ENCODE measurements around the gene TMEM191C. TPM values are rescaled to one million over a fixed set of nuclear protein-coding genes. Genes with fewer than 3 reads are reported as not detected.

Gene TMEM191C
- total and polyA plus RNA-seq, 2 of the 13 experiments (the other 11 are each of a cell fraction or from before 2014, with no cell fraction given): 1.2 to 2.9 TPM

DNA sequence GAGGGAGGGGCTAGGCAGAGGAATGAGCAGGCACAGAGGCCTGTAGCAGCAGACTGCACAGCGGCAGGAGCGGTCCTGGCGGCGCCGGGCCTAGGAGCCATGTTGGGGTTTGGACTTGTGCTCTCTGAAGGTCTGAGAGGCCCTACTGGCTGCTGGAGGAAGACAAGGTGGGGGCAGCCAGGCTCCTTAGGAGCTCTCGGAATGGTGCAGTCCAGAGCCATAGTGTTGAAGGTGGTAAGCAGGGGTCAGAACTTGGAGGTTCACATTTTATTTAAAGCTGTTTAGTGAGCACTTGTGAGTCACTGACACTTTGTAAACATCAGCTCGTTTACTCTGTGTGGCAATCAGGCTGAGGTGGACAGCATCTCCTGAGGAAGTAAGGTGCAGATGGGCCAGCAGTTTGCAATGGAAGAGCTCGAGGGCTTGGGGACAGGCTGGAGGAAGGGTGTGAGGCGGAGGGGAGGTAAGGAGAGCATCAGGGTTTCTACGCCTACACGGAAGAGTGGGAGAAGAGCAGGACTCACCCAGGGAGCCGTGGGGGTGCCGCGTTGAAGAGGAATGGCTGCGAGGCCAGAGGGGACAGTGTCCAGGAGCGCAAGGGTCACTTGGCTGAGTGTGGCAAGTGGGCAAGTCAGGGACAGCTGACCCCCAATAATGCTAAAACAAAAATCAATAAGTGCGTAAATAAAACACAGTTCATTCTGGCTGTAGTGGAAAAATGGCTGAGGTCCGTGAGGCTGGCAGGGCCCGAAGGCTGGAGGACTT is 10.0 kb upstream of the TMEM191C start (continued):
- TF ChIP-seq, protein P1, sequence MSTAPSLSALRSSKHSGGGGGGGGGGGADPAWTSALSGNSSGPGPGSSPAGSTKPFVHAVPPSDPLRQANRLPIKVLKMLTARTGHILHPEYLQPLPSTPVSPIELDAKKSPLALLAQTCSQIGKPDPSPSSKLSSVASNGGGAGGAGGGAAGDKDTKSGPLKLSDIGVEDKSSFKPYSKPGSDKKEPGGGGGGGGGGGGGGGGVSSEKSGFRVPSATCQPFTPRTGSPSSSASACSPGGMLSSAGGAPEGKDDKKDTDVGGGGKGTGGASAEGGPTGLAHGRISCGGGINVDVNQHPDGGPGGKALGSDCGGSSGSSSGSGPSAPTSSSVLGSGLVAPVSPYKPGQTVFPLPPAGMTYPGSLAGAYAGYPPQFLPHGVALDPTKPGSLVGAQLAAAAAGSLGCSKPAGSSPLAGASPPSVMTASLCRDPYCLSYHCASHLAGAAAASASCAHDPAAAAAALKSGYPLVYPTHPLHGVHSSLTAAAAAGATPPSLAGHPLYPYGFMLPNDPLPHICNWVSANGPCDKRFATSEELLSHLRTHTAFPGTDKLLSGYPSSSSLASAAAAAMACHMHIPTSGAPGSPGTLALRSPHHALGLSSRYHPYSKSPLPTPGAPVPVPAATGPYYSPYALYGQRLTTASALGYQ (CRISPR knock-in tag; IDR thresholded peaks at IDR 0.05): 0 out of 2 replicates have a peak, but pooled peaks have one; percentile 25
- TF ChIP-seq FOXK2 (IDR thresholded peaks at IDR 0.05): 0 out of 2 replicates have a peak, but pooled peaks have one; percentile 60
- TF ChIP-seq NR2F1 (CRISPR knock-in tag; IDR thresholded peaks at IDR 0.05): peak in 1 of 2 experiments; percentile 26; a peak in 1 of 4 replicates
- TF ChIP-seq, protein P2, sequence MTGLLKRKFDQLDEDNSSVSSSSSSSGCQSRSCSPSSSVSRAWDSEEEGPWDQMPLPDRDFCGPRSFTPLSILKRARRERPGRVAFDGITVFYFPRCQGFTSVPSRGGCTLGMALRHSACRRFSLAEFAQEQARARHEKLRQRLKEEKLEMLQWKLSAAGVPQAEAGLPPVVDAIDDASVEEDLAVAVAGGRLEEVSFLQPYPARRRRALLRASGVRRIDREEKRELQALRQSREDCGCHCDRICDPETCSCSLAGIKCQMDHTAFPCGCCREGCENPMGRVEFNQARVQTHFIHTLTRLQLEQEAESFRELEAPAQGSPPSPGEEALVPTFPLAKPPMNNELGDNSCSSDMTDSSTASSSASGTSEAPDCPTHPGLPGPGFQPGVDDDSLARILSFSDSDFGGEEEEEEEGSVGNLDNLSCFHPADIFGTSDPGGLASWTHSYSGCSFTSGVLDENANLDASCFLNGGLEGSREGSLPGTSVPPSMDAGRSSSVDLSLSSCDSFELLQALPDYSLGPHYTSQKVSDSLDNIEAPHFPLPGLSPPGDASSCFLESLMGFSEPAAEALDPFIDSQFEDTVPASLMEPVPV (CRISPR knock-in tag; IDR thresholded peaks at IDR 0.05): 0 out of 2 replicates have a peak, but pooled peaks have one; percentile 33
- TF ChIP-seq, protein P3, sequence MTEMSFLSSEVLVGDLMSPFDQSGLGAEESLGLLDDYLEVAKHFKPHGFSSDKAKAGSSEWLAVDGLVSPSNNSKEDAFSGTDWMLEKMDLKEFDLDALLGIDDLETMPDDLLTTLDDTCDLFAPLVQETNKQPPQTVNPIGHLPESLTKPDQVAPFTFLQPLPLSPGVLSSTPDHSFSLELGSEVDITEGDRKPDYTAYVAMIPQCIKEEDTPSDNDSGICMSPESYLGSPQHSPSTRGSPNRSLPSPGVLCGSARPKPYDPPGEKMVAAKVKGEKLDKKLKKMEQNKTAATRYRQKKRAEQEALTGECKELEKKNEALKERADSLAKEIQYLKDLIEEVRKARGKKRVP (CRISPR knock-in tag; IDR thresholded peaks at IDR 0.05): peak in 1 of 2 experiments; percentile 54; a peak in 2 of 4 replicates
- no peak for TF ChIP-seq ZNF230 (CRISPR knock-in tag; IDR thresholded peaks at IDR 0.05)
- TF ChIP-seq THAP11 (CRISPR knock-in tag; IDR thresholded peaks at IDR 0.05): peak; percentile 47; the same call in 1 of the 2 replicates
- TF ChIP-seq ZKSCAN1 (IDR thresholded peaks at IDR 0.05; ENCODE audit: low read length): peak; percentile 49; the same call in 1 of the 2 replicates
- TF ChIP-seq, protein P4, sequence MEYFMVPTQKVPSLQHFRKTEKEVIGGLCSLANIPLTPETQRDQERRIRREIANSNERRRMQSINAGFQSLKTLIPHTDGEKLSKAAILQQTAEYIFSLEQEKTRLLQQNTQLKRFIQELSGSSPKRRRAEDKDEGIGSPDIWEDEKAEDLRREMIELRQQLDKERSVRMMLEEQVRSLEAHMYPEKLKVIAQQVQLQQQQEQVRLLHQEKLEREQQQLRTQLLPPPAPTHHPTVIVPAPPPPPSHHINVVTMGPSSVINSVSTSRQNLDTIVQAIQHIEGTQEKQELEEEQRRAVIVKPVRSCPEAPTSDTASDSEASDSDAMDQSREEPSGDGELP (IDR thresholded peaks at IDR 0.05; ENCODE audit: borderline replicate concordance, low read depth): peak; percentile 36; the same call in 1 of the 2 replicates
- TF ChIP-seq ARID2 (CRISPR knock-in tag; IDR thresholded peaks at IDR 0.05; ENCODE audit: borderline replicate concordance): 0 out of 2 replicates have a peak, but pooled peaks have one; percentile 20
- peak; percentile 60; the same call in 1 of the 2 replicates for TF ChIP-seq ESRRA (CRISPR knock-in tag; IDR thresholded peaks at IDR 0.05; ENCODE audit: low read depth)
- TF ChIP-seq JUN (CRISPR knock-in tag; IDR thresholded peaks at IDR 0.05): peak; percentile 67
- TF ChIP-seq, protein P5, sequence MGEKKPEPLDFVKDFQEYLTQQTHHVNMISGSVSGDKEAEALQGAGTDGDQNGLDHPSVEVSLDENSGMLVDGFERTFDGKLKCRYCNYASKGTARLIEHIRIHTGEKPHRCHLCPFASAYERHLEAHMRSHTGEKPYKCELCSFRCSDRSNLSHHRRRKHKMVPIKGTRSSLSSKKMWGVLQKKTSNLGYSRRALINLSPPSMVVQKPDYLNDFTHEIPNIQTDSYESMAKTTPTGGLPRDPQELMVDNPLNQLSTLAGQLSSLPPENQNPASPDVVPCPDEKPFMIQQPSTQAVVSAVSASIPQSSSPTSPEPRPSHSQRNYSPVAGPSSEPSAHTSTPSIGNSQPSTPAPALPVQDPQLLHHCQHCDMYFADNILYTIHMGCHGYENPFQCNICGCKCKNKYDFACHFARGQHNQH (CRISPR knock-in tag; IDR thresholded peaks at IDR 0.05): peak; percentile 76
- TF ChIP-seq ZNF773 (CRISPR knock-in tag; IDR thresholded peaks at IDR 0.05; ENCODE audit: borderline replicate concordance): no peak
- TF ChIP-seq, protein P6, sequence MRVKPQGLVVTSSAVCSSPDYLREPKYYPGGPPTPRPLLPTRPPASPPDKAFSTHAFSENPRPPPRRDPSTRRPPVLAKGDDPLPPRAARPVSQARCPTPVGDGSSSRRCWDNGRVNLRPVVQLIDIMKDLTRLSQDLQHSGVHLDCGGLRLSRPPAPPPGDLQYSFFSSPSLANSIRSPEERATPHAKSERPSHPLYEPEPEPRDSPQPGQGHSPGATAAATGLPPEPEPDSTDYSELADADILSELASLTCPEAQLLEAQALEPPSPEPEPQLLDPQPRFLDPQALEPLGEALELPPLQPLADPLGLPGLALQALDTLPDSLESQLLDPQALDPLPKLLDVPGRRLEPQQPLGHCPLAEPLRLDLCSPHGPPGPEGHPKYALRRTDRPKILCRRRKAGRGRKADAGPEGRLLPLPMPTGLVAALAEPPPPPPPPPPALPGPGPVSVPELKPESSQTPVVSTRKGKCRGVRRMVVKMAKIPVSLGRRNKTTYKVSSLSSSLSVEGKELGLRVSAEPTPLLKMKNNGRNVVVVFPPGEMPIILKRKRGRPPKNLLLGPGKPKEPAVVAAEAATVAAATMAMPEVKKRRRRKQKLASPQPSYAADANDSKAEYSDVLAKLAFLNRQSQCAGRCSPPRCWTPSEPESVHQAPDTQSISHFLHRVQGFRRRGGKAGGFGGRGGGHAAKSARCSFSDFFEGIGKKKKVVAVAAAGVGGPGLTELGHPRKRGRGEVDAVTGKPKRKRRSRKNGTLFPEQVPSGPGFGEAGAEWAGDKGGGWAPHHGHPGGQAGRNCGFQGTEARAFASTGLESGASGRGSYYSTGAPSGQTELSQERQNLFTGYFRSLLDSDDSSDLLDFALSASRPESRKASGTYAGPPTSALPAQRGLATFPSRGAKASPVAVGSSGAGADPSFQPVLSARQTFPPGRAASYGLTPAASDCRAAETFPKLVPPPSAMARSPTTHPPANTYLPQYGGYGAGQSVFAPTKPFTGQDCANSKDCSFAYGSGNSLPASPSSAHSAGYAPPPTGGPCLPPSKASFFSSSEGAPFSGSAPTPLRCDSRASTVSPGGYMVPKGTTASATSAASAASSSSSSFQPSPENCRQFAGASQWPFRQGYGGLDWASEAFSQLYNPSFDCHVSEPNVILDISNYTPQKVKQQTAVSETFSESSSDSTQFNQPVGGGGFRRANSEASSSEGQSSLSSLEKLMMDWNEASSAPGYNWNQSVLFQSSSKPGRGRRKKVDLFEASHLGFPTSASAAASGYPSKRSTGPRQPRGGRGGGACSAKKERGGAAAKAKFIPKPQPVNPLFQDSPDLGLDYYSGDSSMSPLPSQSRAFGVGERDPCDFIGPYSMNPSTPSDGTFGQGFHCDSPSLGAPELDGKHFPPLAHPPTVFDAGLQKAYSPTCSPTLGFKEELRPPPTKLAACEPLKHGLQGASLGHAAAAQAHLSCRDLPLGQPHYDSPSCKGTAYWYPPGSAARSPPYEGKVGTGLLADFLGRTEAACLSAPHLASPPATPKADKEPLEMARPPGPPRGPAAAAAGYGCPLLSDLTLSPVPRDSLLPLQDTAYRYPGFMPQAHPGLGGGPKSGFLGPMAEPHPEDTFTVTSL (CRISPR knock-in tag; IDR thresholded peaks at IDR 0.05; ENCODE audit: borderline replicate concordance): peak; percentile 74; the same call in 1 of the 2 replicates

All from HepG2 (cell line).